Measurements from ENCODE around the gene PPM1H.

Gene PPM1H

GRCh38 chr12:62799126-62799736, 135.7 kb downstream of the PPM1H start:
- DNase-seq (ENCODE audit: low read depth in 2 of 2), result peak in 1 of 2 donors; percentile 43

DNA sequence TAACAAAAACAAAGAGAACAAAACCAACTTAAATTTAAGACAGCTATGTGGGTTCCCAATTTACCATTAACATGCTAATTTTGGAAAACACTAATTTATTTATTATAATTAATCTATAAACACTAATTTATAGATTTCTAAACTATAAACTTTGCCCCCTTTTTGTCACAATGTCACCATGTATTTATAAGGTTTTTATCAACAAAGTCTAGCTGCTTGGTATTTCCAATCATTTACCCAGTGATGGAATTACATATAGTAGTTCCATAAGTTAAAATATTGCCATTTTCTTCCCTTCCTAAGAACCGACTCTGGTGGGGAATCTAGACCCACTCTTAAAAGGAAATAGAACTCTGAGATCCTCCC, 140.7 kb downstream of the PPM1H start:
- DNase-seq (ENCODE audit: low read depth in 2 of 2), result no peak

DNA sequence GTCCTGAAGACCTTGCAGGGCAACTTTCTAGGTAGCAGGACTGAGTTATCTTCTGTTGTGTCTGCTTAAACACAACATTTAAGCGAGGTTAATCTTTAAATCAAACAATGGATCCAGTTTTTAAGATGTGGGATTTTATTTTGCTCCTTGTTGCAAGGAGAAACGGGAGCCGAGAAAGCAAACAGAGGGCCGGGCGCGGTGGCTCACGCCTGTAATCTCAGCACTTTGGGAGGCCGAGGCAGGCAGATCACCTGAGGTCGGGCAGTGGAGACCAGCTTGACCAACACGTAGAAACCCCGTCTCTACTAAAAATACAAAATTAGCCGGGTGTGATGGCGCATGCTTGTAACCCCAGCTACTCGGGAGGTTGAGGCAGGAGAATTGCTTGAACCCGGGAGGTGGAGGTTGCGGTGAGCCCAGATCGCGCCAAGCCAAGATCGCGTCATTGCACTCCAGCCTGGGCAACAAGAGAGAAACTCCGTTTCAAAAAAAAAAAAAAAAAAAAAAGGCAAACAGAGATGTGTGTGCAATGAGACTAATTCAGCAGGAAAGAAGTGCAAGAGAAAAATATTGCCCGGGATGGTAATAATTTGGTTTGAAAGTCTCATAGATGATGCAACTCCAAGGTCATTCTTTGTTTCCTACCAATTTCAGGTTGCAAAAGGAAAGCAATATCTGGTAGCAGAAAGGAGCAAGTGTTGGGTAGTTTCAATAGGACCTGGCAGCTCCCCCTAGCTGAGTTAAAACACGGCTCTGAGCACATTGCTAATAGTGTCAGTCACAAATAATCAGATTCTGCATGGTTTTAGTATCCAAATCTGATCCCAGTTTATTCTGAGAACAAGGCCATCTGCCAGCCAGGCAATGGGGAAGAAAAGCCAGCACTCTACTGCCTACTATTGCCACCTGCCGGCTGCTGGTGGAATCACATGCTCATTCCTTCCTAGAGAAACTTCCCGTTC, 141.4 kb downstream of the PPM1H start:
- DNase-seq (ENCODE audit: low read depth in 2 of 2), result peak; percentile 40 to 61

DNA sequence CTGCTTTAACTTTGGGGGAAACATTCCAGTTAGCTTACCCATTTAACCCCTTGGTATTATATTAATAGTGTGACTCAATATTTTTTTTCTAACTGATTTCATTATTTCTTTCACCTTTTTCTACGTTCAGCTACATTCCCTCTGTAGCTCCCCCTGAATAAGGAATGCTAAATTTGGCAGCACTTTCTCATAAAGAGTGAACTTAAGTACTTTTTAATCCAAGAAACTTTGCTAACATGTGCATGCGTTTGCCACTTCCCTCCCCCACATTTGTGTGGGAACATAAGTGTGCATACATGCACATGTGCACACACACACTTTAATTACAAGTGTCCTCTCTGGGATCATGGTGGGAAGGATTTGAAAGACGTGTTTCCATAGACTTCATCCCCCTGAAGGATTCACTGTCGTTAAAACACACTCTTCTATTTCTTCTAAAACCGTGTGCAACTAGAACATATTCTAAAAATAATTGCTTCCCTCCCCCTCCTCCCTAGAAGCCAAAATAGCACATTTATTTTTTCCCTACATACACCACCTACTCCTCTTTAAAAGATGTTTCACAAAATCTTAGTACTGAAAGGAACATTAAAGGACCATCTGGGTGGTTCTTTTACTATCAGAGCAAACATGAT, 142.6 kb downstream of the PPM1H start:
- no peak for DNase-seq (ENCODE audit: low read depth in 2 of 2)

DNA sequence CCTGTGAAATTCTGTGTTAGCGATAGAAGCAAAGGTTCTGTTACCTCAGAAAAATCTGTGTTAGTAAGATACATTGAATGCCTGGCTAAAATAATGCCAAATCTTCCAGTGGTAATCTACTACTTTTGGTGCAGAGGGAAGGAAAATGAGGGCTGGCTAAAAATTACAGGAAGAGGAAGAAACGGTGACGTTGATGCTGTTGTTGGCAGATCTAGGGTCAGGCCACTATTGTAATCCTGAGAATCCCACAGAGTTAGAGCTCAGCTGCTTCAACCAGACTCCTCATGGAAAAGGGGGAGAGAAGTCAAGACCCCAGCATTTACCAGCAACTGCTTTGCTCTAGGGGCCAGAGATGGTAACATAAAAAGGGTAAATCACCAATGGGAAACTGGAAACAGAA, 145.1 kb downstream of the PPM1H start:
- DNase-seq (ENCODE audit: low read depth in 2 of 2), result no peak

DNA sequence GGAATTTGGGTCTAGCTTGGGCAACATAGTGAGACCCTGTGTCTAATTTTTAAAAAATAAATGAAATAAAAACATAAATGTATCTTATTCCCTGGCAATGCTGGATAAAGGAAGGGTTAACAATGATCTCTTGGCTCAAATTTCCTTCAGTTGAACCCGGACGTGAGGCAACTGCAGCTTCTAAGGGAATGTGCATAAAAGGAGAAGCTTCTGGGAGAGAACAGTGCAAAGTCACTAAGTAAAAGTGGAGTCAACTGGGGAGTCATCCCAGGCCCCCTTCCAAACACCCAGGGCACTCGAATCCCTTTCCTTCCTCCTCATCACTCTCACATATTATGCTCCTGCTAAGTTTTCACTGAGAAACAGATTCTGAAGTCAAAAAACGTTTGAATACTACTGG, 147.3 kb downstream of the PPM1H start:
- DNase-seq (ENCODE audit: low read depth in 2 of 2), result no peak

- DNase-seq (ENCODE audit: low read depth in 2 of 2), result no peak
These were observed 147.9 kb downstream of the PPM1H start for GRCh38 chr12:62787023-62787422.

DNA sequence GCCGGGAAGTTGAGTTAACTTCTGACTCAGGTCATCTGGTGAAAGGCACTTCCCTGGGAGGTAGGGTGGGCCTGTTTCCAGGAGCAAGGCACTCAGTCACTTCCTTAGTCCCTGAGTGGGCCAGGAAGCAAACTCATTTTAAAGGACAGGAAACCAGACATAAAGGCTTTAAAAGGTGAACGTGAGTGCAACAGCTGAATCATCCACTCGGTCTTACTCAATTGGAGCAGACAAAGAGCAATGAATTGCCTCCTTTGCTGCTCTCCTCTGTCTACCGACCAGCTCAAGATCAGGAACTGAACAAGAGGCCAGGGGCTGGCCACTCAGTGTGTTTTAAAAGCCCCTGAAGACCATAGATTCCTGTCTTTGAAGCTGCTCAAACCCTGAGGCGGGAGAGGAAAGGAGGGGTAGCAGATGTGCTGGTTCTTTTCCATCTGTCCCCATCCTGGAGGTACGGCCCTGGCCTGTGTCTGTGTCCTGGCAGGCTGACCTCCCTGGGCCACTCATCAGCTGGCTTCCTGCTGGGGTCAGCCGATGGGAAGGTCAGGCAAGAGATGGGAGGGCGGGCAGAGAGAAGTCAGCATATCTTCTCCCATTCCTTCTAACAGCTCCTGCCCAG, 148.9 kb downstream of the PPM1H start:
- DNase-seq (ENCODE audit: low read depth in 2 of 2), result no peak

GRCh38 chr12:62784576-62784975, 150.4 kb downstream of the PPM1H start:
- DNase-seq (ENCODE audit: low read depth in 2 of 2), result no peak

GRCh38 chr12:62783881-62784280, 151.1 kb downstream of the PPM1H start:
- no peak for DNase-seq (ENCODE audit: low read depth in 2 of 2)

GRCh38 chr12:62781136-62781880, 153.6 kb downstream of the PPM1H start:
- no peak for DNase-seq (ENCODE audit: low read depth in 2 of 2)

DNA sequence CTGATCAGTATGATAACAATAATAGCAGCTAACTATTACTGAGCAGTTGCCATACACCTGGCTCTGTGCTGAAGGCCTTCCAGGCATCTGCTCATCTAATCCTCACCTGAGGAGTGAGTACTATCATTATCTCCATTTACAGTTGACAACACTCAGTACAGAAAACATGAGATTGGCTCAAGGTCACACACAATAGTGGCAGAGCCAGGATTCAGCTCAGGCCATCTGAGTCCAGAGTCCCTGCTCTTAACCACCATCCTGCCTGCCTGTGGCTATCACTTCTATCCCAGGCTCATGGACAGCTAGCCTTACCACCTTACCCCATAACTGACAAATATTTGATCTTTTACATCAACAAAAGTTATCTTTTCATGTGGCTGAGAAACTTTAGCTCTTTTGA, 155.5 kb downstream of the PPM1H start:
- DNase-seq (ENCODE audit: low read depth in 2 of 2), result no peak

GRCh38 chr12:62778187-62778586, 156.8 kb downstream of the PPM1H start:
- DNase-seq (ENCODE audit: low read depth in 2 of 2), result no peak

DNA sequence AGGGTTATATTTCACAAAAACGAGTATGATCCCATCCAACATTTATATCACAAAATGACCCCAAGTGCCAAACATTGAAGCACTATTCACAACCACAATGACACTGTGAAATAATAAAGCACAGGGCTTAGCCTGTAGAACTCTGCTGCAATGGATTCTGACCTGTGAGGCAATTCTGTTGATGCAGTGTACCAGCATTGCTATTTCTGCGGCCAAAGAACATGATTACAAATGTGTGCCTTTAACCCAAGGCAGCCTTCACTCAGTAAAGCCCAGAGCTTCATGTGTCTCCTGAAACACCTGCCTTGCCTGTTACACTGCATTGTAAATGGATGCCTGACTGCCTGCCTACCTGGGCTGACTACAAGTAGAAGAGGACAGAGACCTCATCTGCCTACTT, 158.0 kb downstream of the PPM1H start:
- no peak for DNase-seq (ENCODE audit: low read depth in 2 of 2)

GRCh38 chr12:62776575-62776974, 158.4 kb downstream of the PPM1H start:
- no peak for DNase-seq (ENCODE audit: low read depth in 2 of 2)

DNA sequence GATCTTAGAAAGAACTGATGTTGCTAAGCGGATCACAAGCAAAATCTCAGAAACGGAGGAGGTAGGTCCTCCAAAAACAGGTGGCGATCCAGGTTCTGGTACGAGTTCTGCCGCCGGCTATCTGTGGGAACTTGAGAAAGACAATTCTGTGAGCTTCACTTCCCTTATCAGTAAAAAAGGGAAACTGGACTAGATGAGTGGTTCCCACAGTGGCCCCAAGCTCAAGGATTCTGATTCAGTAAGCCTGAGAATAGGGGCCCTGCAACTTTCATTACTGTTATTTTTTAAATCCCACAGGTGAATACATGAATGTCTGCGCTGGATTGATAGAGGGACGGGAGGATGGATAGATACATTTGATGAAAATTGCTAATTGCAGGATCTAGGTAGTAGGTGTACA, 160.2 kb downstream of the PPM1H start:
- no peak for DNase-seq (ENCODE audit: low read depth in 2 of 2)

DNA sequence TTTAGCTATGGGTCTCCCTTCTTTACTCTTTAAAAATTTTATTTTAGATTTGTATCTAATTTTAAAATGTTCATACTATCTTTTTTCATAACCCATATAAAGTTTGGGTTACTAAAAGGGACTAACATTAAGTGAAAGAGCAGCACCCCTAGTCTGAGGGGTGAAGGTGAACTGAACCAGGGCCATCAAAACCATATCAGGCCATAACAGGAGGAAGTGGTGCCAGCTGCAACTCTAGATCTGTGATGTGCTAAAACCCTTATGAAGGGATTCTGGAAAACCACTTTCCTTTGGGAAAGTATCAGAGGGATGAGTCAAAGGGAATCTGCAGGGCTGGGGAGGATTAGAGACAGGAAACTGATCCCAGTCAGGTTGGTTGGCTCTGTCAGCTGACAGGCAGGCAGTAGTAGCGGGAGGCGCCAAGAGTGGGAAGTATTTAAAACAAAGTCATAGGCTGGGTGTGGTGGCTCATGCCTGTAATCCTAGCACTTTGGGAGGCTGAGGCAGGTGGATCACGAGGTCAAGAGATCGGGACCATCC, 162.5 kb downstream of the PPM1H start:
- DNase-seq (ENCODE audit: low read depth in 2 of 2), result no peak

DNA sequence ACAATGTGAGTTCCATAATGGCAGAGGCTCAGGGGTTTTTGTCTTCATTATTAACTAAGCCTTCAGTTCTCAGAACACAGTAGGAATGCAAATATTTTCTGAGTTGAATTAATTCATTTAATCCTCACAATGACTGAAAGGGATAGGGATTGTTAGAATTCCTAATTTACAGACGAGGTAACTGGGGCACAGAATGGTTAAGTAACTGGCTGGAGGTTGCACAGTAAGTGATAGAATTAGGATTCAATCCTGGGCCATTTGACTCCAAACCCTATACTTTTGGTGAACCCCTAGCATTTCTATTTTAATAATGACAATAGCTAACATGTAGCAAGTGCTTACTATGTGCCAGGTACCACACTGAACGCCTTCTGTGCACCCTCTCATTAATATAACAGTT, 163.1 kb downstream of the PPM1H start:
- no peak for DNase-seq (ENCODE audit: low read depth in 2 of 2)

GRCh38 chr12:62770381-62770780, 164.6 kb downstream of the PPM1H start:
- no peak for DNase-seq (ENCODE audit: low read depth in 2 of 2)

GRCh38 chr12:62769076-62769619, 165.8 kb downstream of the PPM1H start:
- no peak for DNase-seq (ENCODE audit: low read depth in 2 of 2)

DNA sequence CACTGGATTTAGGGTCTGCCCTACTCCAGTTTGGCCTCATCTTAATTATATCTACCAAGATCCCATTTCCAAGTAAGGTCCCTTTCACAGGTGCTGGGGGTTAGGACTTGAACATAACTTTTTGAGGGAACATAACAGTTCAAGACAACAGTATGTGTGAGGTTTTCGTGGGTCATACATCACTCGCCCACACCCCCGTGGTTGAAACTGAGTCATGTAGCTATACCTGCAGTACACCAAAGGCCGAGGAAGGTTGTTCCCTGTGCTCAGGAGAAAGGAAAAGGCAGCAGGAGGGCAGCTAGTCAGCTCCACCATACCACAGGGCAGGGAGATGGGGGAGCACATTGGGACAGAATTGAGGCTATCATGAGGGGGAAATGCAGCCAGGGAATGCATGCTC, 167.0 kb downstream of the PPM1H start:
- peak; percentile 22 to 37 for DNase-seq (ENCODE audit: low read depth in 2 of 2)
